Sciatic nerve (tissue), 2 donors: ENCODE measurements around the gene CSMD2. TPM values are rescaled to one million over a fixed set of nuclear protein-coding genes. Genes with fewer than 3 reads are reported as not detected.

Experiments used
- ATAC-seq: fragments of 200-7000 bp; cut with Tn5 transposase; one replicate; pipeline ENCODE4 v1.9.1; 2020; ENCODE audit warnings: mild to moderate bottlenecking, moderate library complexity
- DNase-seq: peaks from one replicate; pipeline ENCODE4 v3.0.0-alpha.2; 2020; ENCODE audit warnings: low spot score
- intact Hi-C: fragments of 100-400 bp; cut with DNase I; formaldehyde crosslinking; loops from one replicate; pipeline ENCODE4 v1.14.2; 2022
- total RNA-seq: library from RNA; stranded (reverse); fragmentation: NEBNext Ultra II Directional; extraction: Animal tissue kit (Norgen Biotek cat#: 25700); gene quantifications from one replicate; pipeline ENCODE4 v1.2.1, GENCODE V29; 2021
- donor health status: DM: no; HTN: no; CAD: no.
- donor health status: DM: no; HTN: no; CAD: no.

The CSMD2 gene
- total RNA-seq, 1 donor from 2014 or later = 1.5 TPM

GRCh38 chr1:33899746-33900145, 265.3 kb downstream of the CSMD2 start:
- DNase-seq (no peak), ATAC-seq (no peak)
- intact Hi-C loops = no loop called here

- intact Hi-C loops = no loop called here
- ATAC-seq = no peak
- DNase-seq = no peak
Observed at GRCh38 chr1:33898881-33899280, 266.1 kb downstream of the CSMD2 start.

- intact Hi-C loops = no loop called here
- ATAC-seq (no peak), DNase-seq (no peak)
Observed at GRCh38 chr1:33898406-33898805, 266.6 kb downstream of the CSMD2 start.

- DNase-seq (no peak), ATAC-seq (peak; percentile 80)
- intact Hi-C loops = no loop called here
Observed at GRCh38 chr1:33897092-33897725, 267.8 kb downstream of the CSMD2 start.

- DNase-seq = no peak
- no peak for ATAC-seq
- intact Hi-C loops = no loop called here
Observed at GRCh38 chr1:33895976-33896375, 269.1 kb downstream of the CSMD2 start.

GRCh38 chr1:33895396-33895795, 269.6 kb downstream of the CSMD2 start:
- DNase-seq (no peak), ATAC-seq (no peak)
- intact Hi-C loops = no loop called here

GRCh38 chr1:33893147-33893830, 271.7 kb downstream of the CSMD2 start:
- intact Hi-C loops = no loop called here
- ATAC-seq (peak; percentile 89), DNase-seq (no peak)

- DNase-seq (no peak), ATAC-seq (peak; percentile 41)
- intact Hi-C loops = no loop called here
Observed at GRCh38 chr1:33886496-33886895, 278.5 kb downstream of the CSMD2 start.

GRCh38 chr1:33880305-33880704, 284.7 kb downstream of the CSMD2 start:
- intact Hi-C loops = no loop called here
- ATAC-seq (no peak), DNase-seq (no peak)

GRCh38 chr1:33878392-33878791, 286.6 kb downstream of the CSMD2 start:
- DNase-seq = no peak
- ATAC-seq = peak; percentile 5

GRCh38 chr1:33876970-33877650, 287.9 kb downstream of the CSMD2 start:
- ATAC-seq (peak; percentile 86), DNase-seq (peak; percentile 69)
- intact Hi-C loops = no loop called here

More at GRCh38 chr1:33878392-33878791, 286.6 kb downstream of the CSMD2 start:
- intact Hi-C loops = no loop called here

- intact Hi-C loops = no loop called here
- DNase-seq (no peak), ATAC-seq (no peak)
Observed at GRCh38 chr1:33875862-33876261, 289.2 kb downstream of the CSMD2 start.

- ATAC-seq (no peak), DNase-seq (no peak)
- intact Hi-C loops = no loop called here
Observed at GRCh38 chr1:33874636-33875035, 290.4 kb downstream of the CSMD2 start.

GRCh38 chr1:33872683-33873082, 292.3 kb downstream of the CSMD2 start:
- no peak for DNase-seq
- intact Hi-C loops = no loop called here
- peak; percentile 70 for ATAC-seq

- ATAC-seq (peak; percentile 31), DNase-seq (no peak)
- intact Hi-C loops = no loop called here
Observed at GRCh38 chr1:33872275-33872674, 292.8 kb downstream of the CSMD2 start.

GRCh38 chr1:33867684-33868083, 297.3 kb downstream of the CSMD2 start:
- intact Hi-C loops = no loop called here
- DNase-seq (no peak), ATAC-seq (no peak)

- peak; percentile 48 for ATAC-seq
- peak; percentile 62 for DNase-seq
- intact Hi-C loops = no loop called here
Observed at GRCh38 chr1:33866281-33866680, 298.7 kb downstream of the CSMD2 start.

- intact Hi-C loops = no loop called here
- ATAC-seq (no peak), DNase-seq (no peak)
Observed at GRCh38 chr1:33864460-33865389, 300.3 kb downstream of the CSMD2 start.

GRCh38 chr1:33863779-33864178, 301.3 kb downstream of the CSMD2 start, which contains the start of gene HMGB4:
HMGB4 (plus strand) TSS chr1:33864079; CDS start chr1:33864192, 113 bp downstream.
- intact Hi-C loops = no loop called here
- ATAC-seq (no peak), DNase-seq (no peak)
